ENCODE results near the gene LSP1. TPM values are rescaled to one million over a fixed set of nuclear protein-coding genes. Genes with fewer than 3 reads are reported as not detected.
A peak's percentile ranks its signal among the peaks of the same experiment; 100 is the strongest.

The LSP1 gene
- total RNA-seq, 1 donor from 2014 or later, result 78.2 TPM

DNA sequence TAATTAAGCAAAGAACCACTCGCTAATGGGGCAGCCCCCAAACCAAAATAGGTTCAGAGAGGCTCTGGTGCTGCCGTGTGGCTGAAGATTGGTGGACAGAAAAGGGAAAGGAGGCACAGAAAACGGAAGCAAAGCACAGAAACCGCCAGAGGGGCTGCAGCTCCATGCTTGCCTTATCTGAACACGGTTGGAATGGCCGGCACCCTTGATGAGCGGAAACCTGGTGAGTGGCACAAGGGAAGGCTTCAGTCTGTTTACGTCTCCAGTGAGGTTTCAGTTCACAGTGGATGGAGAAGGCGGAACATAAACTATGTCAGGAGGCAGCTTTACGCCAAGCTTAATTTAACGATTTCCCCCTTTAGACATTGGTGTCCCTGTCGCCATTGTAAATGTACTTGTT lies 44.0 kb downstream of the LSP1 start:
- TF ChIP-seq, protein P1, sequence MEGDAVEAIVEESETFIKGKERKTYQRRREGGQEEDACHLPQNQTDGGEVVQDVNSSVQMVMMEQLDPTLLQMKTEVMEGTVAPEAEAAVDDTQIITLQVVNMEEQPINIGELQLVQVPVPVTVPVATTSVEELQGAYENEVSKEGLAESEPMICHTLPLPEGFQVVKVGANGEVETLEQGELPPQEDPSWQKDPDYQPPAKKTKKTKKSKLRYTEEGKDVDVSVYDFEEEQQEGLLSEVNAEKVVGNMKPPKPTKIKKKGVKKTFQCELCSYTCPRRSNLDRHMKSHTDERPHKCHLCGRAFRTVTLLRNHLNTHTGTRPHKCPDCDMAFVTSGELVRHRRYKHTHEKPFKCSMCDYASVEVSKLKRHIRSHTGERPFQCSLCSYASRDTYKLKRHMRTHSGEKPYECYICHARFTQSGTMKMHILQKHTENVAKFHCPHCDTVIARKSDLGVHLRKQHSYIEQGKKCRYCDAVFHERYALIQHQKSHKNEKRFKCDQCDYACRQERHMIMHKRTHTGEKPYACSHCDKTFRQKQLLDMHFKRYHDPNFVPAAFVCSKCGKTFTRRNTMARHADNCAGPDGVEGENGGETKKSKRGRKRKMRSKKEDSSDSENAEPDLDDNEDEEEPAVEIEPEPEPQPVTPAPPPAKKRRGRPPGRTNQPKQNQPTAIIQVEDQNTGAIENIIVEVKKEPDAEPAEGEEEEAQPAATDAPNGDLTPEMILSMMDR (IDR thresholded peaks at IDR 0.05), result no peak
- Histone ChIP-seq H3K36me3 (no peaks in the 10 kb centered on the region), H3K9me3 (no peaks in the 10 kb centered on the region), H3K4me3 (peak overlapping the region; percentile 14), H3K27me3 (no peaks in the 10 kb centered on the region), H3K4me1 (no peaks in the 10 kb centered on the region), H3K27ac (no peak overlapping the region)
- intact Hi-C loops (cut with DNase I), result loop anchor here (5.0 kb wide), 1 partner anchor 45 kb away; no protein-coding TSS in a partner anchor
- ATAC-seq (peak; percentile 45), DNase-seq (no peak)

DNA sequence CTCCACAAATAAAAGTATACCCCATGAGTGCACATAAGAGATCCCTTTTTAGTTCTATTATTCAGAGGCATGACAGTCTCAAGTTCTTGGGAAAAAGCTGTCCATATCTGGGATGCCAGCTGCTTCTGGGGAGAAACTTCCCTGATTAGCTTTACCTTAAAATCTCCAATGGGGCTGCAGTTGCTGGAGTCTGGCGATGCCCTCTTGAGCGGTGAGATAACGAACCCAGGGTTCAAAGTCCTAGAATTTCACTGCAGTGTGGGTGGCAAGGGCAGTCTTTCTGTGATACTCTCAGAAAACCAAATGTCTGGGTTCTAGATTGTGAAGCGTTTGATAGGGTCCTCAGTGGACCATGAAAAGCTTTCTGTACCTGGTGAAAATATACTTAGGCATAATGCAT lies 46.2 kb downstream of the LSP1 start:
- no peak overlapping the region for H3K27ac ChIP-seq
- TF ChIP-seq, protein P1 (IDR thresholded peaks at IDR 0.05), result no peak
- no peak for DNase-seq
- no peaks in the 10 kb centered on the region for H3K36me3 ChIP-seq
- no peaks in the 10 kb centered on the region for H3K9me3 ChIP-seq
- H3K27me3 ChIP-seq, result no peaks in the 10 kb centered on the region
- intact Hi-C loops (cut with DNase I), result loop anchor here (5.0 kb wide), 1 partner anchor 43 kb away; no protein-coding TSS in a partner anchor
- no peak overlapping the region for H3K4me3 ChIP-seq
- ATAC-seq, result no peak
- H3K4me1 ChIP-seq, result no peaks in the 10 kb centered on the region

DNA sequence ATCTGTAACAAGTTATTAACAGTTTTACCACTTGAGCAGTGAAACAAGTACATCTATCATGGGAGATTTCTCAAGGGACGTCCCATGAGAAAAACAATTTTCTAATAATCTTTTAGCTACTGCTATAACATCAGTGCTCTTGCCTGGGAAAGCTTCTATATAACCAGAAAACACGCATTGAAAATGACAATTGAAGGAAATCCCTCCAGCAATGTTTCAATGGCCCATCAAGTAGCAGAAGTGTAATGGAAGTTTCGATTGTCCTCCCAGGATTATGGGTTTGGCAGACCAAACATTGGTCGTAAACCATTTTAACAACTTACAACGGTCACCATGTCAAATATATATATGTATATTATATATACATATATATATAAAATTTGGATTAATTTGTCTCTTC lies 46.8 kb downstream of the LSP1 start:
- TF ChIP-seq, protein P1 (IDR thresholded peaks at IDR 0.05), result no peak
- no peaks in the 10 kb centered on the region for H3K4me1 ChIP-seq
- no peak overlapping the region for H3K4me3 ChIP-seq
- H3K9me3 ChIP-seq, result no peaks in the 10 kb centered on the region
- no peaks in the 10 kb centered on the region for H3K36me3 ChIP-seq
- DNase-seq (no peak), ATAC-seq (no peak)
- no peak overlapping the region for H3K27ac ChIP-seq
- intact Hi-C loops (cut with DNase I), result loop anchor here (5.0 kb wide), 1 partner anchor 43 kb away; no protein-coding TSS in a partner anchor
- no peaks in the 10 kb centered on the region for H3K27me3 ChIP-seq

DNA sequence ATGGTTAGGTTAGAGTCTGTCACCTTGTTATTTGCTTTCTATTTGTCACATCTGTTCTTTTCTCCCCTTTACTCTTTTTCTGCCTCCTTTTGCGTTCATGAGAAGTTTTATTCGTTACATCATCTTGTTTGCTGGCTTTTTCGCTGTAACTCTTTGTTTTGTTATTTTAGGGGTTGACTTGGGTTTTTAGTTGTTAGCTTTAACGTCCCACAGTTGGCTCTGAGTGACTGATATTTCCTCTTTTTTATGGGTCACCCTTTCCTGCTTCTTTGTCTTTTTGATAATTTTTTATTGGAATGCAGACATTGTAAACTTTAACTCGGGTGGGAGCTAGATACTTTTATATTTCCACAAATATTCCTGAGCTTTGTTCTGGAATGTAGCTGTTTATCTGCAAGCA lies 53.3 kb downstream of the LSP1 start:
- H3K27ac ChIP-seq, result no peak overlapping the region
- DNase-seq (no peak), ATAC-seq (no peak)
- intact Hi-C loops (cut with DNase I), result no loop called here
- TF ChIP-seq, protein P1 (IDR thresholded peaks at IDR 0.05), result no peak
- no peaks in the 10 kb centered on the region for H3K4me1 ChIP-seq
- no peak overlapping the region for H3K4me3 ChIP-seq
- no peaks in the 10 kb centered on the region for H3K9me3 ChIP-seq
- H3K27me3 ChIP-seq, result no peaks in the 10 kb centered on the region
- H3K36me3 ChIP-seq, result no peaks in the 10 kb centered on the region

DNA sequence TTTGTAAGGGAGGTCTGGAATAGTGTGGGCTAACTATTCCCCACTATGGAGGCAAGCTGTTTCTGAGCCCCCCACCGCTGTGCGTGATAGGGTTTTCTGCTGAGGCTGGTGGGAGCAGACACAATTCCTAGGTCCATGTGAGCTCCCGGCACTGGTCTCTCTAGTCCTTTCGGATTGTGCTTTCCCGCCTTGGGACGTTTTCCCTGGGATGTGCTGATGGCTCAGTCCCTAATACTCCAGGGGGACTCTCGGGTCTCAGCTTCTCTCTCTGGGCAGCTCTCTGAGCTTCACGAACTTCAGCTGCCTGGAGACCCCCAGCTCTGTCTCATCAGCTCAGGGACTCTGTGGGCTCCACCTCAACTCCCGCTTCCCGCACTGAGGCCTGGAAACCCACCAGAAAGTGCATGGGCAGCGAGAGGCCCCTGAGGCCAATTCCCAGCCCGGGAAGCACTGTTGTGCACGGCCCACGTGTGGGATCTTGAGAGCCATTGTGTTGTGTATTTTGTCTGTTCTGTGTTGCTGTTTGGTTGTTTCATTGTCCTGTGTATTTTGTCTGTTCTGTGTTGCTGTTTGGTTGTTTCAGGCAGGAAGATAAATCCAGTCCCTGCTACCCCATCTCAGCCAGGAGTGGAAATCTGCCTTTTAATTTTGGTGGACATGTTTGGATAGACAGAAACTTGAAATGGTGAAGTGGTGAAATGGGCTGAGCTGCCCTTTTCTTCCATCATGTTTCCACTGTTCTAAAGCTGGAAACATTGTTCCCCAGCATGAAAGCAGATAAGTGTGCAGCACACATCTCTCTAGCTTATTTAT lies 53.9 kb downstream of the LSP1 start:
- Histone ChIP-seq H3K27ac (no peak overlapping the region), H3K27me3 (no peaks in the 10 kb centered on the region), H3K9me3 (no peaks in the 10 kb centered on the region), H3K4me1 (no peaks in the 10 kb centered on the region), H3K4me3 (no peak overlapping the region), H3K36me3 (no peaks in the 10 kb centered on the region)
- TF ChIP-seq, protein P1 (IDR thresholded peaks at IDR 0.05), result no peak
- ATAC-seq, result no peak
- DNase-seq, result no peak
- intact Hi-C loops (cut with DNase I), result no loop called here
